ENCODE data around the gene MYD88.
"Not testable (repeated sequence)": the region's sequence is repeated elsewhere in the genome, so short reads cannot be mapped to it uniquely, and the experiment has no call there.

MYD88 gene

GRCh38 chr3:38147421-38147820 is 9.0 kb downstream of the MYD88 start:
- DNase-seq, result no peak

DNA sequence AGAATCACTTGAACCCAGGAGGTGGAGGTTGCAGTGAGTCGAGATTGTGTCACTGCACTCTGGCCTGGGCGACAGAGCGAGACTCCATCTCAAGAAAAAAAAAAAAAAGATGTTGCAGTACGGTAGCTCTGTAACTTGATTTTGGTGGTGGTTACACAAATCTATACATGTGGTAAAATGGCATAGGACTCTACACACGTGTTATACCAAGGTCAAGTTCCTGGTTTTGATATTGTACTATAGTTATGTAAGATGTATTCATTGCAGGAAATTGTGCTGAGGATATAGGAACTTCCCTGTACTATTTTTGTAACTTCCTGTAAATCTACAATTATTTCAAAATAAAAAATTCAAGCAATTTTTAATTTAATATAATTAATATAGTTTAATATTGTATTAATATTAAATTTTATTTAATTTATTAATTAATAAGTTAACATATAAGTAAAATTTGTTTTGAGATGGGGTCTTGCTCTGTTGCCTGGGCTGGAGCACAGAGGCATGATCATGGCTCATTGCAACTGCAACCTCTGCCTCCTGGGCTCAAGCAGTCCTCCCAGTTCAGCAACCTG is 9.9 kb downstream of the MYD88 start:
- no peak for DNase-seq

DNA sequence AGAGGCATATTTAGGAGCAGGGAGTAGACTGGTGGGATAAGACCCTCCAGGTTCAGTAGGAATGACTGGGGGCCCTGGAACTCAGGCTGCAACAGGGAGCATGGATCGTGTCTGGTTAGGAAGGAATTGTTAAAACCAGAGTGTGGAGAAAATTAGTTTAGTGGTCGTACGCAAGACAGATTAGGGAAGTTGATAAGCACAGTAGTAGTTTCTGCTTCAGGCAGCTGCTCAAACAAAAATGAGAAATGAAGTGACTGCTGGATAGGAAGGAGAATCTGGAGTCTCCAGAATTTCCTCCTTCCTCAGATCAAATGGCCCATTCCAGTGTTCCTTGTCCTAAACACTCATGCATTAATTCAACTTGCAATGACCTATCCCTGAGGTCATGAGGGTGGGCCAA is 11.2 kb downstream of the MYD88 start:
- no peak for DNase-seq

GRCh38 chr3:38150780-38151528 is 12.5 kb downstream of the MYD88 start:
- no peak for DNase-seq

- no peak for DNase-seq
These were observed 13.3 kb downstream of the MYD88 start for GRCh38 chr3:38151667-38152265.

DNA sequence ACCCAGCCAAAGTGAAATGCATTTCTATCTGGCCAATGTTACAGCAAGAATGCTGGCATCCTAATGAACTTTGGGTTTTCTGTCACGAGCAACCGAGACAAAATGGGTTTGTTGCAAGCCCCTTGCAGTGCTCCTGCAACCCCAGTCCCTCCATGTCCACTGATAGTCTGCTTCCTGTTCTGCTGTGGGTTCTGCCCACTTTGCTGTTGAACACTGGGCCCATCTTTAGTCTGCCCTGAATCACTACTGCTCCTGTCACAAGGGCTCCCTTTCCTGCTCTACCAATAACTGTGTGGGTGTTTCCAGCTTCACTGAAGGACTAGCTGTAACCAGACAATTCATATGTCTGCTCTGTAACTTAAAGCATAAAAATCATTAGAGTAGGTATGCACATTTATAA is 14.1 kb downstream of the MYD88 start:
- no peak for DNase-seq

DNA sequence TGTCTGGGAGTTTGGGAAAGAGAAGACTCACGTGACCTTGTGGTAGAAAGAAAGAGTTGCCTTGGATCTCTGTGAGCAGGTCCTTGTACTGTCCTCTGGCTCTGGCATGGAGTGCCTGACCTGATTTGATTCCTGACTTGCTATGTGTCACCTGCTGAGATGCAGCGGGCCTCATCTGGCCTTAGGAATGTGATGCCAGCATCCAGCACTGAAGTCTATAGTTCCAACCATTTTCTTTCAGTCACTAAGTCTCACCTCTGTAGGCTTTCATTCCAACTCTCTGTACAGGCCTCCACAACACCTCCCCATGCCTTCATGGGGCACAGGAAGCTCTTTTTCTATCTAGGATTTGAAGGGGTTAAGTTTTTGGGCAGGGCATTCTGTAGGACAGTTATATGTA is 14.8 kb downstream of the MYD88 start:
- no peak for DNase-seq

- DNase-seq, result no peak
These were observed 15.6 kb downstream of the MYD88 start for GRCh38 chr3:38154033-38154494.

GRCh38 chr3:38154625-38155255 is 16.3 kb downstream of the MYD88 start:
- no peak for DNase-seq

GRCh38 chr3:38155825-38156224 is 17.4 kb downstream of the MYD88 start:
- no peak for DNase-seq

DNA sequence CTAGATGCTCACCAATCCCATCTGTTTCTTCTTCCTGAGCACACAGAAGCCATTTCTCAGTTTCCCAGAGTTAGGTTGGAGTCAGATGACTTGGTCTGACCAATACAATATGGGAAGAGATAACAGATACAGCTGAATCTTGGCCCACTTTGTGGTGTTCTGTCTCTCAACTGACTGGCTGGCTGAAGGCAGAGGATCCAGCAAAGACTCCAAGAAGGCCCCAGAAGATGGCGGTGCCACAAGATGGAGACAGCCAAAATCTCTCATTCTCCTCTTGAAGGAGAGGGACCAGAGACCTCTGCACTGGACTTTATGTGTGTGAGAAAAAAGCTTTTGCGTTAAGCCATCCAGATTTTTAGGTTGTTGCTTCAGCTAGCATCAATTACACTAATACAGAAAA is 18.7 kb downstream of the MYD88 start:
- DNase-seq, result no peak

GRCh38 chr3:38157595-38157994 is 19.1 kb downstream of the MYD88 start:
- DNase-seq, result no peak

DNA sequence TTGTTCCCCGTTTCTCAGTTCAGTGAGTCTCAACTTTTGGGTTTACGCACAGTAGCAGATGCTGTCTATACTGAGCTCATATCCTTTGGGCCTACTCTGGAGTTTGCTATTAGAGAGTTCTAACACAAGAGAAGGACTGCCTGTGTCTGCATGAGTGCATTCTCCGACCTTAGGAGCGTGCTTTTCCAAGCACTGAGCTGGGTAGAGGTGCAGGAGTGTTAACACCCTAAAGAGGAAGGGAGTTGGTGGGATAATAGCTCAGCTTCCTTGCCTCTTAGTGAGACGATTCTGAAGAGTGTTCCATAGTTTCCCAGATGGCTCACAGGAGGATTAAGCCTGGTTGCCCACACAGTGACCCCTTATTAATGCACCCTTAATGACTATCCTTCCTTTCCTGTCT is 20.0 kb downstream of the MYD88 start:
- no peak for DNase-seq

- not testable (repeated sequence) for DNase-seq
These were observed 22.2 kb downstream of the MYD88 start for GRCh38 chr3:38160704-38161103.

DNA sequence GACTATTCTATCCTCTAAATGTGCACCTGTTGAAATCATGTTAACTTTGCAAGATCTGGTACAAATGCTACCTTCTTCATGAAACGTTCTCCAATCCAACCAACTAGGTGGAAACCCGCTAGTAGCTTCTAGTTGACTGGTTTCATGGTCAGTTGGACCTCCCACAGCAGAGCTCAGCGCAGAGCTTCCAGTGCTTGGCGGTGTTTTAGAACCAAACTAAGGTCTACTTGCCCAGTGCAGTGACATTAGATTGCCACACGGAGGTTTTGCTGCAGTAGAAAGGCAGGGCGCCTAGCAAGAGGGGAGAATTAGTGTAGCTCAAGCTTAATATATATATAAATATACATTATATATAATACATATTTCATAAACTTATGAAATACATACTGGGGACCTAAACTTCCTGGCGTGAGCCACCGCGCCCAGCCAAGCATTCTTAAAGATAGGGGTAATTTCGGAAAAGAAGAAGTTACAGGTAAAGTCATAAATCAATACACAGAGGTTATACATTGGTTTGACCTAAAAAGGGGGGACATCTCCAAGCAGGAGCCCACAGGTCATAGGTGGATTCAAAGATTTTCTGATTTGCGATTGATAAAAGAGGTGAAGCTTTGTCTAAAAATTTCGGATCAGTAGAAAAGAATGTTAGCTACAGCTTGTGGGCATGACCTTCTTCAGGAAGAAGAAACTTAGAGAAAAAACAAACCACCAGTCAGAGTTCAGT is 24.8 kb downstream of the MYD88 start:
- DNase-seq, result no peak

DNA sequence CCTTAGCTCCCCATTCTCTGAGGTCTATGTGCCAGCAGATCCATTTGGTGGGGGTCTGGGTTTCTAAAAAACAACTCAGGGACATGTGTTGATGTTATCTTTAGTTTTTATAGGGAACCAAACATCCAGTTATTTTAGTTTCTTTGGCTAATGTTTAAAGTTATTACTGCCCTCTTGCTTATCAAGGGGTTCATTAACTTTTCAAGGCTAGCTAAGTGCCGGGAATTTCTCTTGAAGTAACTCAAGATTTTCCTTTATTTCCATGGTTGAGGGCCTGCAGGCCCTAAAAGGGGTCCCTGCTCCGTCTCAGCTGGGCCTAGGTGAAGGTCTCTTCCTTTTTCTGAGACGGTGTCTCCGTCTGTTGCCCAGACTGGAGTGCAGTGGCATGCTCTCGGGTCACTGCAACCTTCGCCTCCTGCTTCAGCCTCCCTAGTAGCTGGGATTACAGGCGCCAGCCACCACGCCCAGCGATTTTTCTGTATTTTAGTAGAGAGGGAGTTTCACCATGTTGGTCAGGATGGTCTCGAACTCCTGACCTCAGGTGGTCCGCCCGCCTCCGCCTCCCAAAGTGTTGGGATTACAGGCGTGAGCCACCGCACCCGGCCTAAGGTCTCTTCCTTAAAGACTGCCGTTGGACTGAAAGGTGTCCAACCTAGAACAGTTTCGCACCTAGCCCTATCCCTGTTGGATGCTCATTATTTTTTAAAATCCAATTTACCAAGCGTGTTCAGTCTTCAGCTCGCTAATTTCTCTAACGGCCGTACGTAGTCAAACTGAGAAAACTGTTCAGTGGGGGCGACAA is 25.6 kb downstream of the MYD88 start:
- no peak for DNase-seq

- DNase-seq, result no peak
These were observed 26.1 kb downstream of the MYD88 start for GRCh38 chr3:38164643-38164951.

DNA sequence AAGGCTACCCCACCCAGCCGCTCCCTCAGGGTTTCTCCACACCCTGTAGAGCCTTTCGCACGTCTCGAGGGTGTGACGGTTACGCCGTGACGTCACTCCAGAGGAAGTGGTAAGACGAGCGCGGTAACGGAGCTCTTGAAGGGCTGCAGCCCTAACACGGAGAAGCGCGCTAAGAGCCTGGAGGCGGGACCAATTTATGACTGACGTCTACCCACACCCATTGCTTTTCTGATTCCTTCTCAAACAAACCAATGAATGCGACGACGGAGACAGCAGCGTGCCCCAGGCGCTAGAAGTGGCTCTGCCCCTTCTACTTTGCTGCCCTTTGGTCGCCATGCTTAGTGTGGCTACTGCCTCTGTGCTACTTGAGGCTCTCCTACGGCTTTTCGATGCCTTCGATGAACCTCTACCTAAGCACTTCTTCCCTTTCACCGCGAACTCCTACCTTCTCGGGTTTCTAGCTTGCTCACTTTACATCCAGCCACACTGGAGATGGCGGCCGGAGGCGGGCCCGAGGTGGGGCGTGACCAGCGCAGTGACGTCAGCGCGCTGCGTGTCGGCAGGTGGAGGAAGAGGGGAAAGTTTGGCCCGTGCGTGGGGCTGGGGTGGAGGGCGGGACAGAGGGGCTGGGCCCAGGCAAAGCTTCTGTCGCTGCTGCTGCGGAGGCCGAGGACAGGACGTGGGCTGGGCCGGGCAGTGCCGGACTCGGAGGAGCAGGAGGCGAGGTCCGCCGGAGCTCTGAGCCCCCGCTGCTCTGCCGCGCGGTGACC is 26.7 kb downstream of the MYD88 start, which contains the start of gene OXSR1:
OXSR1 (plus strand) TSS at position 586 of the 770 bp plus-strand sequence. CDS start 340 bp downstream, outside the sequence.
- DNase-seq, result peak; percentile 99

- peak; percentile 67 for DNase-seq
These were observed 27.4 kb downstream of the MYD88 start for GRCh38 chr3:38165722-38166387.

GRCh38 chr3:38167591-38167990 is 29.1 kb downstream of the MYD88 start:
- DNase-seq, result no peak

Data from midbrain (tissue), 1 donor.